GM11168 (cell line): ENCODE measurements around the gene RFTN2.
"Not testable (repeated sequence)": the region's sequence is repeated elsewhere in the genome, so short reads cannot be mapped to it uniquely, and the experiment has no call there.

Source experiments
- in situ Hi-C: fragments of 300-500 bp; cut with MboI; formaldehyde crosslinking; loops from one replicate; pipeline ENCODE4 v1.12.0; 2022; ENCODE audit warnings: low sequenced_read_pairs; ENCODE audit not compliant: unreplicated experiment

Gene RFTN2

DNA sequence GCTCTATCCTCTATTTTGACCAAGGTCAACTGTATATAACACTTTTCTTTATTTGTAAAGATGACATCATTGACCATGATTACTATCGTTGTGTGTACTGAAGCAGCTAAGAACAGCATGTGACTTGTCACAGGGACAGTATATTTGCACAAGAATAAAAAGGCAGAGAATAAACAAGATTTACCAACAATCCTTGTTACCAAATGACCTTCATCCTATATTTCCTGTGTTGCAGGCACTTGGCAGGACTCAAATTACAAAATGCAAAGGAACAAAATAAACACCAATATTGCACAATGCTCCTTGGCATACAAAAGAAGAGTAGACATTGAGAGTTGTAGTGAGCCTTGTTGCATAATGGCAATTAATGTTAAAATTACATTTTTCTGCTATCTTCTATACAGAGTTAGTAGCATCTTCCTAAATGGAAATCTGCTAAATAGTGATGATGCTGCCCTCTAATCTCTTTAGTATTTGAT is 61.8 kb downstream of the RFTN2 start:
- in situ Hi-C loops, result no loop called here

DNA sequence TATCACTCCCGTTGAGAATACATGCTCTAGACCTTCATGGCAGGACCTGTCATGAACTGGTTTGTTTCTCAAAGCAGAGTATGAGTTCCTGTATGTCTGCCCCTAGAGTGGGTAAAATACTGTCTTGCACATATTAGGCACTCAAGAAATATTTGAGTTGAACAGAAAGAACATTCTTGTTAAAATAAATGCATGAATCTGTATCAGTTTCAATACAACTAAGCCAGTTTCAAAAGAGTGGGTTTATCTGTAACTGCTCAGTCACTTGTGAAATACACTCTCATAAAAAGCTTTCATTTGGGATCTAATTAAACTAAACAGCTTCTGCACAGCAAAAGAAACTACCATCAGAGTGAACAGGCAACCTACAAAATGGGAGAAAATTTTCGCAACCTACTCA is 69.2 kb downstream of the RFTN2 start:
- in situ Hi-C loops, result no loop called here

DNA sequence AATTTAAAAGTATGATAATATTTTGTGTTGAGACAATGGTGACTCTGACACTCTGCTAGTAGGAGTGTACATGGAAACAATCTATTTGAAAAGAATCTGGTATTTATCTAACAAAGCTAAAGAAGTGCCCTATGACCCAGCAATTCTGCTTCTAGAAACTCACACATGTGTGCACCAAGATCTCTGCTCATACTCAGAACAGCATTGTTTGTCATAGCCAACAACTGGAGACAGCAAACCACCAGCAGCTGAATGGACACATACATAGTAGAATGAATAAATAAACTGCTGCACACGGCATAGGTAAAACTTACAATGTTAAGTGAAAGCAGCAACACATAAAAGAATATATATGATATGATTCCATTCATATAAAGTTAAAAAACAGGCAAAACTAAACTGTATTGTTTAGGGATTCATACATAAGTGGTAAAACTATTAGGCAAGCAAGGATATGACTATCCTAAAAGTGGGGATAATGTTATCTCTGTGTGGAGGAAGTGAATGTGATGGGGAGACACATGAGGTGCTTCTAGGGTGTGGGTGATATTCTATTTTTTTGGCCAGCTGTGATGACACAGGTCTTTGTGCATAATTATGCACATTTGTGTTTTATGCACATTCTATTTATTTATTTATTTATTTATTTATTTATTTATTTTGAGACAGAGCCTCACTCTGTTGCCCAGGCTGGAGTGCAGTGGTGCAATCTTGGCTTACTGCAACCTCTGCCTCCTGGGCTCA is 71.1 kb downstream of the RFTN2 start:
- in situ Hi-C loops, result no loop called here

DNA sequence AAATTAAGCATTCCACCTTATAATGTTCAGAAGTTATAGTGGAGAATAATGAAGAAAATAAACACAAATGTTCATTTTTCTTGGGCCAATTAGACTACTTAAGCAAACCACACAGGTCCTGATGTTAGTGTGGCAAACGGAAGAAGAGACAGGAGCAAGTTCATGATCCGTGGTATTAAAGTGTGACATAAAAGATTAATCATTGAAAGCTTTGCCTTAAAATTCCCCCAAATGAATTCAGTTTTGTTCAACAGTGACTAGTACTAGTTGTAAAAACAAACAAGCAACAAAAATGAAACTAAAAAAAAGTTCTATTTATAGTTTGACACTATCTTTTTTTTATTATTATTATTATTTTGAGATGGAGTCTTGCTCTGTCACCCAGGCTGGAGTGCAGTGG is 73.7 kb downstream of the RFTN2 start:
- in situ Hi-C loops, result no loop called here

DNA sequence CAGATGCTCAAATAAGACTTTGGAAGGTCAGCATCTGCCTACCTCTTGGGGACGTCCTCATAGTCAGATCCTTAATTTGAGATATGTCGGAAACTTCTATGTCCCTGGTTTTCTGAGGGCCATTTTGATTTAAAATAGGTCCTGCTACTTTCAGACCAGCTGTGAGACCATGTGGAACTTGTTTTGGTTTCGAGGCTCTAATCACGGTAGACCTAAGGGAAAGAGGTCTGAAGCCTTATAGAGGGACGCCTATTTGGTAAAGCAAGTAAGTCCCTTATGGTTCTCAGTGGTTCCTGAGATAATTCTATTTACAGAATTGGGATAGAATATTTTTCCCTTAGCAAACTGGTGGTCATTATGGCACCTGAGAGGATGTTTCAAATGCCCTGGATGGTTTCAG is 75.1 kb downstream of the RFTN2 start:
- in situ Hi-C loops, result no loop called here

DNA sequence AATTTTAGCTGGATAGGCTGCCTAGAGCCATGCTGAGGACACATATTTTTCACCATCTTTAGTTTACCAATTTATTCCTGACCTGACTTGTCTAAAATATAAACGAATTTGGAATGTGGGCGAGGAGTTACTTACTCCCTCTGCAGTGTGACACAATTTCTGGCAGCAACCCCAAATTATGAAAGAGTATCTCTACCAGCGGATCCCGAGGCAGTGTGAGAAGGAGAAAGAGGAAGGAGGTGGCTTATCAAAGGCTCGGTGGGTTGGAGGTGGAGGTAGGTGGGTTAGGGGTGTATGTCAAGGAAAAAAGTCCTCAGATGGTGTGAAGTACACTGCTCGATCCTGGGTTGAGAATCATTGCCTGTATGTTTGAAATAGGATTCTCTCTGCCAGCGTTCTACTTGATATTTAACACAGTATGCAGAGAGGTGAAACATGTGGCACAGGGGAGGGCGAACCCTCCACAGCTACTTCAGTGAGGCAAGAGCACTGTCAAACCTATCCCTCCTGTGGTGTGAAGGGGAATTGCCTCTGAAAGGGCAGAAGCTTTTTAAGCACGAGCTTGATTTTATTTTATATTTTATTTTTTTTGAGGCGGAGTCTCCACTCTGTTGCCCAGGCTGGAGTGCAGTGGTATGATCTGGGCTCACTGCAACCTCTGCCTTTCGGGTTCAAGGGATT is 76.0 kb downstream of the RFTN2 start:
- in situ Hi-C loops, result no loop called here

DNA sequence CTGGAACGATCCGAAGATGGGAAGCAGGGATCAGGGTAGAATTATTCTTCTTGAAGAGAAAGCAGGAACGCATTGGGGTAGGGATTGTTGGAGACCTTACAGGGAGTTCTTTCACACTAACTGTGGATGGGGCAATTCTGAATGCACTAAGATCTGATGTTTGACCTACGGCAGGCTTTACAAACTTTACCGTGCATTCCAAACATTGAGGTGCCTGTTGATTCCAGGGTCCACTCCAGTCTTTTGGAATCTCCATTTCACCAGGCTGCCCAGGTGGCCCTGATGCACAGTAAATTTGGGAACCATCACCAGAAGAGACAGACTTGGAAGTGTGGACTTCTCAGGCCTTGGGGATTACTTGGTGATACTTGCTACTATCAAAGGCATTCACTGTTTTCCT is 76.9 kb downstream of the RFTN2 start:
- in situ Hi-C loops, result no loop called here

DNA sequence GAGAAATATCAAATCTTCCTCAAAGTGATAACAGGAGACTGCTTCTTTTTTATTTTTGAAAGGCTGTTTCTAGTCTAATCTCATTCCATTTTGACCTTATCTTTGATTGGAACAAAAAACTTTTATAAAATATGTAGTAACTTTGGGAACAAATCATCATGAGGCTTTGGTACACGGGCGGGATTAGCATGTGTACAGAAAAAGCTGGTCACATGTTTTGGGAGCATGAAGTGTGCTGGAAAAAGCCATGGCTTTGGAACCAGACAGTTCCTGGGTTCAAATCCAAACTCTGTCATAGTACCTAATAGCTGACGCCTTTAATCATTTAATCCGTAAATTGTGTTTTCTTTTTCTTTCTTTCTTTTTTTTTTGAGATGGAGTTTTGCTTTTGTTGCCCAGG is 78.2 kb downstream of the RFTN2 start:
- in situ Hi-C loops, result no loop called here

DNA sequence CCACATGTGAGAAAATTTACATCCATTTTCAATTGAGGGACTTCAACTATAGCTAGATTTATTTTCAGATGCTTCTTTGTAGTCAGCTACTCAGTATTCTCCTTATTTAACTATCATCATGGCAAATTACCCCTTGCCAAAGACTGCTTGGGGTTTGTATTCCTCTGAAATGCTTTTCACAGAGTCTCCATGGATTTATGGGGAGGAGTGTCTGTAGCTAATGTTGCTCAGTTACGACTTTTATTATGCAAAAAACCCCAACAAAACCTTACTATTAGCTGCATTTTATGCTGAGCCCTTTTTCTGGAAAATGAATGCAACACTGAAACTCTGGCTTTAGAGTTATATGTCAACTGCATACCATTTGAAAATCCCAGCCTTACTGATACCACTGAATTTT is 78.6 kb downstream of the RFTN2 start:
- in situ Hi-C loops, result no loop called here

DNA sequence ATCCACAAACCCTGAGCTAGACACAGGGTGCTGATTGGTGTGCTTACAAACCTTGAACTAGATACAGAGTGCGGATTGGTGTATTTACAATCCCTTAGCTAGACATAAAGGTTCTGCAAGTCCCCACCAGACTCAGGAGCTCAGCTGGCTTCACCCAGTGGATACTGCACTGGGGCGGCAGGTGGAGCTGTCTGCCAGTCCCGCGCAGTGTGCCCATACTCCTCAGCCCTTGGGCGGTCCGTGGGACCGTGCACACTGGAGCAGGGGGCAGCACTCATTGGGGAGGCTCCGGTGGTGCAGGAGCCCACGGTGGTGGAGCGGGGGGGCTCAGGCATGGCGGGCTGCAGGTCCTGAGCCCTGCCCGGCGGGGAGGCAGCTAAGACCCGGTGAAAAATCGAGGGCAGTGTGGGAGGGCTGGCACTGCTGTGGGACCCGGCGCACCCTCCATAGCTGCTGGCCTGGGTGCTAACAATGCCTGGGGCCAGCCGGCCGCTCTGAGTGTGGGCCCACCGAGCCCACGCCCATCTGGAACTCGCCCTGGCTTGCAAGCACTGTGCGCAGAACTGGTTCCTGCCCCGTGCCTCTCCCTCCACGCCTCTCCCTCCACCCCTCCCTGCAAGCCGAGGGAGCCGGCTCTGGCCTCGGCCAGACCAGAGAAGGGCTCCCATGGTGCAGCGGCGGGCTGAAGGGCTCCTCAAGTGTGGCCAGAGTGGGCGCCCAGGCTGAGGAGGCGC is 83.9 kb downstream of the RFTN2 start:
- in situ Hi-C loops, result no loop called here

DNA sequence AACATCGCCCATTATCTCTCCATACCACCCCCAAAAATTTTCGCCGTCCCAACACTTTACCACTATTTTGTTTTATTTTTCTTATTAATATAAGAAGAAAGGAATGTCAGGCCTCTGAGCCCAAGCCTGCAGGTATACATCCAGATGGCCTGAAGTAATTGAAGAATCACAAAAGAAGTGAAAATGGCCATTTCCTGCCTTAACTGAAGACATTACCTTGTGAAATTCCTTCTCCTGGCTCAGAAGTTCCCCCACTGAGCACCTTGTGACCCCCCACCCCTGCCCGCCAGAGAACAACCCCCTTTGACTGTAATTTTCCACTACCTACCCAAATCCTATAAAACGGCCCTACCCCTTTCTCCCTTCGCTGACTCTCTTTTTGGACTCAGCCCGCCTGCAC is 88.1 kb downstream of the RFTN2 start:
- in situ Hi-C loops, result not testable (repeated sequence)

DNA sequence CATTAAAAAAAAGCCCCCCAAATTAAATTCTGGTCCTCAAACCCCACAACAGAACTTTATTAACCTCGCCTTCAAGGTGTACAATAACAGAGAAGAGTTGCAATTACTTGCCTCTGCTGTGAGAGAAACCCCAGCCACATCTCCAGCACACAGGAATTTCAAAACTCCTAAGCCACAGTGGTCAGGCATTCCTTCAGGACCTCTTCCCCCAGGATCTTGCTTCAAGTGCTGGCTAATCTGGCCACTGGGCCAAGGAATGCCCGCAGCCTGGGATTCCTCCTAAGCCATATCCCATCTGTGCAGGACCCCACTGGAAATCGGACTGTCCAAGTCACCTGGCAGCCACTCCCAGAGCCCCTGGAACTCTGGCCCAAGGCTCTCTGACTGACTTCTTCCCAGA is 95.2 kb downstream of the RFTN2 start:
- in situ Hi-C loops, result not testable (repeated sequence)

DNA sequence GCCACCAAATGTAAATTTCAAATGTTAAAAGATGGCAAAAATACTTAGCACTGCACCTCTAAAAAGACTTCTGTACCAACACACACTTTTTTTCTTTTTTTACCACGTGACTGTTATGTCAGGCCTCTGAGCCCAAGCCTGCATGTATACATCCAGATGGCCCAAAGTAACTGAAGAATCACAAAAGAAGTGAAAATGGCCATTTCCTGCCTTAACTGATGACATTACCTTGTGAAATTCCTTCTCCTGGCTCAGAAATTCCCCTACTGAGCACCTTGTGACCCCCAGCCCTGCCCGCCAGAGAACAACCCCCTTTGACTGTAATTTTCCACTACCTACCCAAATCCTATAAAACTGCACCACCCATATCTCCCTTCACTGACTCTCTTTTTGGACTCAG is 97.1 kb downstream of the RFTN2 start:
- in situ Hi-C loops, result not testable (repeated sequence)

DNA sequence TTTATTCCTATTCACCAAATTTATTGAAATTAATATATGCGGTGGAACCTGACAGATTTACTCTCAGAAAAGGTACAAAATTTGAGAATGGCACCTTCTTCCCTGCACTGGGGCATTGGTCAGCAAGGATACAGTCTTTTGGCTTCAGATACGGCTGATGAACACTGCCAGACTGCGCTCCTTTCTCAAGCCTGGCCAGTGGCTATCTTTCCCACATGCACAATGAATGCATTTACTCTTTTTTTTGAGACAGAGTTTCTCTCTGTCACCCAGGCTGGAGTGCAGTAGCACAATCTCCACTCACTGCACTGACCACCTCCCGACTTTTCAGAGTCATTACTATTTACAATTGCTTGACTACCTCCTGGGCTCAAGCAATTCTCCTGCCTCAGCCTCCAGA is 97.9 kb downstream of the RFTN2 start:
- in situ Hi-C loops, result no loop called here

DNA sequence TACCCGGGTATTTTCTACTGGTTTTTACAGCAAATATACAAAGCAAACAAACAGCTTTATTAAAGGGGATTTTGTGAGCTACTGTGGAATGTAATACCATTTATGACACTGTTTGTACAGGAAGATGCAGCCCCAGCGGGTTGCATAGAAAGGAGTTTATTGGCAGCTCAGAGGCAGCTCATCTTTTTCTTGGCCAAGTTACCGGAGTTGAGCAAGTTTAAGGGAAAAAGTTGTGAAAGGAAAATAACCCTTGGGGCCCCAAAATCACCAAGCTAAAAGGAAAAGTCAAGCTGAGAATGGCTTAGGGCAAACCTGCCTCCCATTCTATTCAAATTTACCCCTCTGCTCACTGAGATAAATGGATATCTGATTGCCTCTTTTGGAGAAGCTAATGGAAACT is 98.8 kb downstream of the RFTN2 start:
- in situ Hi-C loops, result no loop called here

DNA sequence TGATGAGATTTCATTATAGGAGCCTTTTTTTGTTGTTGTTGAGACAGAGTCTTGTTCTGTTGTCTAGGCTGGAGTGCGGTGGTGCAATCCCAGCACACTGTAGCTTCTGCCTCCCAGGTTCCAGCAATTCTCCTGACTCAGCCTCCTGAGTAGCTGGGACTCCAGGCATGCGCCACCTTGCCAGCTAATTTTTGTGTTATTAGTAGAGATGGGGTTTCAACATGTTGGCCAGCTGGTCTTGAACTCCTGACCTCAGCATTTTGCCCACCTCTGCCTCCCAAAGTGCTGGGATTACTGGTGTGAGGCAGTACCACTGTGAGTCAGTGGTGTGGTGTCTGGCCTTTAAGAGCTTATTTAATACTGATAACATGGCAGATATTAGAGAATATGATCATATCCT is 99.4 kb downstream of the RFTN2 start:
- in situ Hi-C loops, result no loop called here

DNA sequence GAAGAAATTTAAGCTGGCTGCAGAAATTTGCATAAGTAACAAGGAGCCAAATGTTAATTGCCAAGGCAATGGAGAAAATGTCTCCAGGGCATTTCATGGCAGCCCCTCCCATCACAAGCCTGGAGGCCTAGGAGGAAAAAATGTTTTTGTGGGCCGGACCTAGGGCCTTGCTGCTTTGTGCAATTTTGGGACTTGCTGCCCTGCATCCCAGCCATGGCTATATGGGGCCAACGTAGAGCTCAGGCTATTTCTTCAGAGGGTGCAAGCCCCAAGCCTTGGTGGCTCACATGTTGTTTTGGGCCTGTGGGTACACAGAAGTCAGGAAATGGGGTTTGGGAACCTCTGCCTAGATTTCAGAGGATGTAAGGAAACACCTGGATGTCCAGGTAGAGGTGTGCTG is 101.8 kb downstream of the RFTN2 start:
- in situ Hi-C loops, result no loop called here

DNA sequence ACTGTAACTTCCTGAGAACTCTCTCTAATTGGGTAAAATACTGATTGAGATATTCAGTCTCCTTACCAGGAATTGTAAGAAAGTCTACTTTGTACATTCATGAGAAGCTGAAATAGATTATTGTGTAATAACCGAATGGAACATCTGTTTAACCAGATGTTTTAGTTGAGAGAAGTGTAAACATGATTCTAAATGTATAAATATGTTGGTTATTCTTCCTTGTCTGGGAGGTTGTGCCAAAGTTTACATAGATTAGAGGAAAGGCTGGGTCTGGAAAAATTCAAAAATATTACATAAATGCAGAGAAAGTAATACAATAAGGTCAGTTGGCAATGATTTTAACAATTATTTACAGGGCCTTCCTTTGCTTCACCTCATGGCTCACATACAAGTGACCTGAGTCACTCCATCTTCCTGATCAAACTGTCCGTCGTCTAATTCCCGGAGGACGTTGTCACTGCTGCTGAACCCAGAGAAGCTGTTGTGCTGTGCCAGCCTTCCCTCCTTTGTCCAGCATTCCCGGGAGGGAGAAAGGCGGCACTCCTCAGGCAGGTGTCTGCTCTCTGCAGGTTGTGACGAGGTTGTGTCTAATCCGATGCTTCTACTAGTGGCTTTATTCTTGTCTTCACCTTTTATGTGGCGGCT is 103.6 kb downstream of the RFTN2 start:
- in situ Hi-C loops, result no loop called here

DNA sequence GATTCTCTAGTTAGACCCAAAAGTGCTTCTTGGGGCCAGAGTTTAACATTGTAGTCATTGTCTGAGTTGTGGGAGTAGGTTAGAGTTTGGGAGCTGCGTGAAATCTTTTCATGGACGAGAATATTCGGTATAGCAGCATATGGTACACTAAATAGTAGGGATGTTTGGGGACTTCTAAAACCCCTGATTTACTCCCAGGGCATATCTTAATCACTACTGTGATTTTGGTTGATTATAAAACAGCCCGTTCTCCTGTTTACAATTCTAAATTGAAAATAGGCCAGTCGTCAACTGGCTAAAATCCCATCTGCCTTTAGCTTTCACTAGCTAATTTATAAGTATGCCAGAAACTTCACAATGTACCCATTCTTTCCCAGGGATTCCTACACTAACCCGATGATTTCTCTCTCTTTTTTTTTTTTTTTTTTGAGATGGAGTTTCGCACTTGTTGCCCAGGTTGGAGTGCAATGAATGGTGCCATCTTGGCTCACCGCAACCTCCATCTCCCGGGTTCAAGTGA is 115.2 kb downstream of the RFTN2 start:
- in situ Hi-C loops, result no loop called here

DNA sequence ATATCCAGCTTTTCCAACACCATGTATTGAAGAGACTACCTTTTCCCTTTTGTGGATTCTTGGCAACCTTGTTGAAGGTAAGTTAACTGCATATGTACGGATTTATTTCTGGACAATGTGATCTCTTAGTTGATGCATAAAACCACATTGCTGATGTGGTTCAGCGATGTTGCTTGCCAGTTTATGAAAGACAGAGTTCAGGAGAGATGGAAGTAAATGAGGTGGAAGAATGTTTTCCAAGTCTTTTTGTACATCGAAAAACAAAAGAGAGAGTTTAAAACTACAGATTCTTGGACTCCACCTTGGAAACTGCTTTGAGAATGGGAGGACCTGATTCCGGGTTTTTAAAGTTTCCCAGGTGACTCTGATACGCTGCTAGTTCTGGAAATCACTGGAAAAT is 115.7 kb downstream of the RFTN2 start:
- in situ Hi-C loops, result no loop called here

DNA sequence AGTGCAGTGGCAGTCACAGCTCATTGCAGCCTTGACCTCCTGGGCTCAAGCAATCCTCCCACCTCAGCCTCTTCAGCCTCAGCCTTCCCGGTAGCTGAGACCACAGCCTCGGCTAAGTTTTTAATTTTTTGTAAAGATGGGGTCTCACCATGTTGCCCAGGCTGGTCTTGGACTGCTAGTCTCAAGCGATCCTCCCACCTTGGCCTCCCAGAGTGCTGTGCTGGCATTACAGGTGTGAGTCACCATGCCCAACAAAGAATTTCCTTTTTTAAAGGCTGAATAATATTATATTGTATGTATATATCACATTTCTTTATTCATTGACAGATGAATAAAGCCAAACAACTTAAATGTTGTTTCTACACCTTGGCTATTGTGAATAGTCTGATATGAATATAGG is 117.0 kb downstream of the RFTN2 start:
- in situ Hi-C loops, result no loop called here
